ENCODE data around the gene STAG1. TPM values are rescaled to one million over a fixed set of nuclear protein-coding genes. Genes with fewer than 3 reads are reported as not detected.

STAG1 gene
- total RNA-seq, 5 donors from 2014 or later (not counting 1 experiment from before 2014, with no cell fraction given): 38.9 to 52.5 (median 42.7) TPM

- Mint-ChIP-seq H3K27ac (no peak overlapping the region), H3K27me3 (no peaks in the 10 kb centered on the region), H3K36me3 (peaks cover 11% of the 10 kb centered on the region), H3K4me3 (no peak overlapping the region), H3K4me1 (peaks cover 57 to 63% (median 58%) of the 10 kb centered on the region in 3 donors), H3K9me3 (no peaks in the 10 kb centered on the region)
- DNase-seq (no peak), ATAC-seq (replicated peaks in 1 of 4) (no peak)
- WGBS (ENCODE audit: insufficient coverage): 80% methylated on average over 2 of the region's 4 CpGs
- no peak overlapping the region for H3K4me3 ChIP-seq (ENCODE audit: control insufficient read depth in 1 of 2, extremely low read depth in 1 of 2, low read length in 1 of 2)
- peaks cover 0 to 3% of the 10 kb centered on the region in 2 experiments for H3K4me1 ChIP-seq (ENCODE audit: control insufficient read depth in 1 of 2, extremely low read depth in 1 of 2, insufficient read depth in 2 of 2, low read length in 2 of 2)
- no peaks in the 10 kb centered on the region for H3K27me3 ChIP-seq (replicated peaks in 1 of 2; ENCODE audit: control insufficient read depth in 2 of 2, extremely low read depth in 1 of 2, insufficient read depth in 2 of 2, low read length in 1 of 2)
- H3K36me3 ChIP-seq (ENCODE audit: control insufficient read depth in 2 of 2, extremely low read depth in 1 of 2, insufficient read depth in 1 of 2, low read length in 1 of 2): no peaks in the 10 kb centered on the region
- H3K27ac ChIP-seq (ENCODE audit: low read length): no peak overlapping the region
- no peaks in the 10 kb centered on the region for H3K9me3 ChIP-seq
- POLR2A ChIA-PET: no interaction called here
- CTCF ChIA-PET: no interaction called here
These were observed 90.9 kb downstream of the STAG1 start for GRCh38 chr3:136661282-136661681.

- CTCF ChIA-PET: interaction anchor here (0.5 to 0.9 kb wide), 3 partner anchors 57 to 337 kb away, joined by 3 to 5 read pairs (median 5); no protein-coding TSS in a partner anchor
- Histone ChIP-seq H3K4me3 (ENCODE audit: control insufficient read depth in 1 of 2, extremely low read depth in 1 of 2, low read length in 1 of 2) (no peak overlapping the region), H3K27ac (ENCODE audit: low read length) (no peak overlapping the region), H3K27me3 (replicated peaks in 1 of 2; ENCODE audit: control insufficient read depth in 2 of 2, extremely low read depth in 1 of 2, insufficient read depth in 2 of 2, low read length in 1 of 2) (no peaks in the 10 kb centered on the region), H3K9me3 (peaks cover 4% of the 10 kb centered on the region), H3K4me1 (ENCODE audit: control insufficient read depth in 1 of 2, extremely low read depth in 1 of 2, insufficient read depth in 2 of 2, low read length in 2 of 2) (no peaks in the 10 kb centered on the region), H3K36me3 (ENCODE audit: control insufficient read depth in 2 of 2, extremely low read depth in 1 of 2, insufficient read depth in 1 of 2, low read length in 1 of 2) (no peaks in the 10 kb centered on the region)
- 61% methylated on average over 2 of the region's 8 CpGs for WGBS (ENCODE audit: insufficient coverage)
- Mint-ChIP-seq H3K9me3 (peaks cover 3 to 11% (median 10%) of the 10 kb centered on the region in 3 donors), H3K4me3 (no peak overlapping the region), H3K36me3 (peaks cover 24% of the 10 kb centered on the region), H3K27ac (no peak overlapping the region), H3K27me3 (no peaks in the 10 kb centered on the region), H3K4me1 (peaks cover 43 to 45% (median 43%) of the 10 kb centered on the region in 3 donors)
- DNase-seq (peak in 2 of 35 experiments; percentile 2 to 11), ATAC-seq (replicated peaks in 1 of 4) (no peak)
- POLR2A ChIA-PET: interaction anchor here in 1 of 2 donors (0.7 kb wide), 1 partner anchor 255 kb away, joined by 3 read pairs; no protein-coding TSS in a partner anchor
These were observed 93.1 kb downstream of the STAG1 start for GRCh38 chr3:136658946-136659682.

- Mint-ChIP-seq H3K36me3 (peaks cover 28% of the 10 kb centered on the region), H3K4me3 (no peak overlapping the region), H3K27me3 (no peaks in the 10 kb centered on the region), H3K27ac (no peak overlapping the region), H3K4me1 (peaks cover 34 to 39% (median 36%) of the 10 kb centered on the region in 3 donors), H3K9me3 (peaks cover 4 to 17% (median 11%) of the 10 kb centered on the region in 3 donors)
- Histone ChIP-seq H3K27me3 (replicated peaks in 1 of 2; ENCODE audit: control insufficient read depth in 2 of 2, extremely low read depth in 1 of 2, insufficient read depth in 2 of 2, low read length in 1 of 2) (no peaks in the 10 kb centered on the region), H3K27ac (ENCODE audit: low read length) (no peak overlapping the region), H3K4me3 (ENCODE audit: control insufficient read depth in 1 of 2, extremely low read depth in 1 of 2, low read length in 1 of 2) (no peak overlapping the region), H3K36me3 (ENCODE audit: control insufficient read depth in 2 of 2, extremely low read depth in 1 of 2, insufficient read depth in 1 of 2, low read length in 1 of 2) (no peaks in the 10 kb centered on the region), H3K4me1 (ENCODE audit: control insufficient read depth in 1 of 2, extremely low read depth in 1 of 2, insufficient read depth in 2 of 2, low read length in 2 of 2) (no peaks in the 10 kb centered on the region), H3K9me3 (peaks cover 7% of the 10 kb centered on the region)
- ATAC-seq (replicated peaks in 1 of 4) (no peak), DNase-seq (no peak)
- WGBS (ENCODE audit: insufficient coverage): 86% methylated on average over 1 of the region's 3 CpGs
- POLR2A ChIA-PET: interaction anchor here in 1 of 2 donors (0.5 kb wide), 1 partner anchor 19 kb away, joined by 8 read pairs; no protein-coding TSS in a partner anchor
- CTCF ChIA-PET: interaction anchor here in 1 of 2 donors (0.6 to 0.7 kb wide), 3 partner anchors 70 to 245 kb away, joined by 4 to 5 read pairs (median 4); no protein-coding TSS in a partner anchor
These were observed 94.7 kb downstream of the STAG1 start for GRCh38 chr3:136657526-136657925.

GRCh38 chr3:136653628-136654027 is 98.5 kb downstream of the STAG1 start:
- peaks cover 7% of the 10 kb centered on the region for H3K9me3 ChIP-seq
- no peak for DNase-seq
- H3K36me3 Mint-ChIP-seq: peaks cover 27% of the 10 kb centered on the region
- peaks cover 28 to 31% (median 30%) of the 10 kb centered on the region in 3 donors for H3K4me1 Mint-ChIP-seq
- peaks cover 7 to 17% (median 11%) of the 10 kb centered on the region in 3 donors for H3K9me3 Mint-ChIP-seq
- ChIA-PET CTCF (no interaction called here), POLR2A (no interaction called here)
- no peak overlapping the region for H3K27ac Mint-ChIP-seq
- no peaks in the 10 kb centered on the region for H3K27me3 Mint-ChIP-seq
- H3K27ac ChIP-seq (ENCODE audit: low read length): no peak overlapping the region
- H3K27me3 ChIP-seq (replicated peaks in 1 of 2; ENCODE audit: control insufficient read depth in 2 of 2, extremely low read depth in 1 of 2, insufficient read depth in 2 of 2, low read length in 1 of 2): no peaks in the 10 kb centered on the region
- H3K36me3 ChIP-seq (ENCODE audit: control insufficient read depth in 2 of 2, extremely low read depth in 1 of 2, insufficient read depth in 1 of 2, low read length in 1 of 2): no peaks in the 10 kb centered on the region
- H3K4me3 Mint-ChIP-seq: no peak overlapping the region
- no peak for ATAC-seq (replicated peaks in 1 of 4)
- H3K4me1 ChIP-seq (ENCODE audit: control insufficient read depth in 1 of 2, extremely low read depth in 1 of 2, insufficient read depth in 2 of 2, low read length in 2 of 2): peaks cover 0 to 2% of the 10 kb centered on the region in 2 experiments
- H3K4me3 ChIP-seq (ENCODE audit: control insufficient read depth in 1 of 2, extremely low read depth in 1 of 2, low read length in 1 of 2): no peak overlapping the region

- no peaks in the 10 kb centered on the region for H3K36me3 ChIP-seq (ENCODE audit: control insufficient read depth in 2 of 2, extremely low read depth in 1 of 2, insufficient read depth in 1 of 2, low read length in 1 of 2)
- no peak overlapping the region for H3K4me3 ChIP-seq (ENCODE audit: control insufficient read depth in 1 of 2, extremely low read depth in 1 of 2, low read length in 1 of 2)
- H3K27me3 ChIP-seq (replicated peaks in 1 of 2; ENCODE audit: control insufficient read depth in 2 of 2, extremely low read depth in 1 of 2, insufficient read depth in 2 of 2, low read length in 1 of 2): no peaks in the 10 kb centered on the region
- ChIA-PET CTCF (no interaction called here), POLR2A (no interaction called here)
- ATAC-seq (replicated peaks in 1 of 4): no peak
- no peak overlapping the region for H3K27ac Mint-ChIP-seq
- H3K9me3 Mint-ChIP-seq: peaks cover 7 to 17% (median 11%) of the 10 kb centered on the region in 3 donors
- WGBS (ENCODE audit: insufficient coverage): no CpG with 5 or more reads among the region's 2 CpGs
- DNase-seq: no peak
- H3K4me3 Mint-ChIP-seq: no peak overlapping the region
- peaks cover 7% of the 10 kb centered on the region for H3K9me3 ChIP-seq
- no peaks in the 10 kb centered on the region for H3K27me3 Mint-ChIP-seq
- peaks cover 35 to 43% (median 37%) of the 10 kb centered on the region in 3 donors for H3K4me1 Mint-ChIP-seq
- H3K27ac ChIP-seq (ENCODE audit: low read length): no peak overlapping the region
- peaks cover 34% of the 10 kb centered on the region for H3K36me3 Mint-ChIP-seq
- H3K4me1 ChIP-seq (ENCODE audit: control insufficient read depth in 1 of 2, extremely low read depth in 1 of 2, insufficient read depth in 2 of 2, low read length in 2 of 2): peaks cover 0 to 2% of the 10 kb centered on the region in 2 experiments
These were observed 100.6 kb downstream of the STAG1 start for GRCh38 chr3:136651581-136651980.

GRCh38 chr3:136650461-136650860 is 101.7 kb downstream of the STAG1 start:
- no peak overlapping the region for H3K27ac Mint-ChIP-seq
- no peak for DNase-seq
- Histone ChIP-seq H3K27ac (ENCODE audit: low read length) (no peak overlapping the region), H3K36me3 (ENCODE audit: control insufficient read depth in 2 of 2, extremely low read depth in 1 of 2, insufficient read depth in 1 of 2, low read length in 1 of 2) (no peaks in the 10 kb centered on the region), H3K9me3 (peaks cover 7% of the 10 kb centered on the region), H3K4me1 (ENCODE audit: control insufficient read depth in 1 of 2, extremely low read depth in 1 of 2, insufficient read depth in 2 of 2, low read length in 2 of 2) (peaks cover 0 to 2% of the 10 kb centered on the region in 2 experiments), H3K4me3 (ENCODE audit: control insufficient read depth in 1 of 2, extremely low read depth in 1 of 2, low read length in 1 of 2) (no peak overlapping the region), H3K27me3 (replicated peaks in 1 of 2; ENCODE audit: control insufficient read depth in 2 of 2, extremely low read depth in 1 of 2, insufficient read depth in 2 of 2, low read length in 1 of 2) (no peaks in the 10 kb centered on the region)
- no CpG with 5 or more reads among the region's 2 CpGs for WGBS (ENCODE audit: insufficient coverage)
- H3K36me3 Mint-ChIP-seq: peaks cover 27% of the 10 kb centered on the region
- H3K9me3 Mint-ChIP-seq: peaks cover 7 to 17% (median 11%) of the 10 kb centered on the region in 3 donors
- H3K4me3 Mint-ChIP-seq: no peak overlapping the region
- no peak for ATAC-seq (replicated peaks in 1 of 4)
- no peaks in the 10 kb centered on the region for H3K27me3 Mint-ChIP-seq
- CTCF ChIA-PET: no interaction called here
- peaks cover 44 to 53% (median 47%) of the 10 kb centered on the region in 3 donors for H3K4me1 Mint-ChIP-seq
- POLR2A ChIA-PET: interaction anchor here in 1 of 2 donors (0.5 kb wide), 1 partner anchor 70 kb away, joined by 3 read pairs; no protein-coding TSS in a partner anchor

All from T-cell (primary cell).